ENCODE measurements around the gene KCNQ2. TPM values are rescaled to one million over a fixed set of nuclear protein-coding genes. Genes with fewer than 3 reads are reported as not detected.
A peak's percentile ranks its signal among the peaks of the same experiment; 100 is the strongest.
"Not testable (repeated sequence)": the region's sequence is repeated elsewhere in the genome, so short reads cannot be mapped to it uniquely, and the experiment has no call there.

KCNQ2 gene
- total RNA-seq, 1 donor from 2014 or later: 11.5 TPM

DNA sequence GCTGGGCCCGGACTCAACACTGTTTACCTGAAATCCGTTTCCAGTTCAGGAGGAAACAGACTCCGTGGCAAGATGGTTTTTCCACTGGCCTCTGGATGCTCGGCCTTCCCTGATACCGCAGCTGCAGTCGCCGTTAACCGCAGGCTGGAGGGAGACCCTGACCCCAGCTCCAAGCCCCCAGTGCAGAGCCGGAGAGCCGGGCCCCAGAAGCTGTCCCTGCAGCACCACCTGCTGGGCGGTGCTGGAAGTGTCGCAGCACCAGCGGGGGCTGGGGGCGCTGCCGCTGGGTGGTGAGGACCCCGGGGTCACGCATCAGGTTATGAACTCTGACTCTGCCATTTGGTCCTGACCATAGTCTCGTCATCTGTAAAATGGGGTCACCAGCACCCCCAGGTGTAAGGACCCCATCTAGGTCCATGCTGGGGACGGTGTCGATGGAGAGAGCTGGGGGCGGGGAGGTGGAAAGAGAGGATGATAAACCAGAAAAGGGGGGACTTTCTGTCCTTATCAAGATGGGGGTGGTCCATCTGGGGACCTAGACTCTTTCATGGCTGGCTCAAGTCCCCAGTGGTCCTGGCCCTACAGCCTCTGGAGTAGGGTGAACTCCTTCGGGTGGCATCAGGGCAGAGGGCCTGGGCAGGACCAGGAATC, 90.5 kb downstream of the KCNQ2 start:
- H2AFZ ChIP-seq (ENCODE audit: low read depth, low read length): no peak overlapping the region
- H3K79me2 ChIP-seq (ENCODE audit: insufficient read depth, low read length): no peaks in the 10 kb centered on the region
- no peaks in the 10 kb centered on the region for H3K4me1 ChIP-seq (ENCODE audit: insufficient read depth, low read length)
- FAIRE-seq: no peak
- Mint-ChIP-seq H3K27ac (ENCODE audit: unreplicated experiment) (no peak overlapping the region), H3K9me3 (ENCODE audit: unreplicated experiment) (peaks cover 11% of the 10 kb centered on the region), H3K36me3 (ENCODE audit: low read depth, unreplicated experiment) (peaks cover 2% of the 10 kb centered on the region), H3K4me1 (ENCODE audit: low read depth, unreplicated experiment) (no peaks in the 10 kb centered on the region), H3K4me3 (ENCODE audit: unreplicated experiment) (no peak overlapping the region), H3K27me3 (ENCODE audit: low read depth, unreplicated experiment) (peaks cover 34% of the 10 kb centered on the region)
- DNase-seq (ENCODE audit: low read depth): no peak
- H3K9me3 ChIP-seq (ENCODE audit: insufficient read depth, low read depth, low read length): peaks cover 11% of the 10 kb centered on the region
- no peaks in the 10 kb centered on the region for H4K20me1 ChIP-seq (ENCODE audit: insufficient read depth, low read length)
- peaks cover 13% of the 10 kb centered on the region for H3K27me3 ChIP-seq (ENCODE audit: insufficient read depth, low read length)
- no peak overlapping the region for H3K4me2 ChIP-seq (ENCODE audit: low read length)
- no peak overlapping the region for H3K4me3 ChIP-seq (ENCODE audit: insufficient read depth, low read depth, low read length)
- no peak for TF ChIP-seq EZH2 (IDR thresholded peaks at IDR 0.05; ENCODE audit: insufficient read depth, low read length)
- TF ChIP-seq, protein P1, sequence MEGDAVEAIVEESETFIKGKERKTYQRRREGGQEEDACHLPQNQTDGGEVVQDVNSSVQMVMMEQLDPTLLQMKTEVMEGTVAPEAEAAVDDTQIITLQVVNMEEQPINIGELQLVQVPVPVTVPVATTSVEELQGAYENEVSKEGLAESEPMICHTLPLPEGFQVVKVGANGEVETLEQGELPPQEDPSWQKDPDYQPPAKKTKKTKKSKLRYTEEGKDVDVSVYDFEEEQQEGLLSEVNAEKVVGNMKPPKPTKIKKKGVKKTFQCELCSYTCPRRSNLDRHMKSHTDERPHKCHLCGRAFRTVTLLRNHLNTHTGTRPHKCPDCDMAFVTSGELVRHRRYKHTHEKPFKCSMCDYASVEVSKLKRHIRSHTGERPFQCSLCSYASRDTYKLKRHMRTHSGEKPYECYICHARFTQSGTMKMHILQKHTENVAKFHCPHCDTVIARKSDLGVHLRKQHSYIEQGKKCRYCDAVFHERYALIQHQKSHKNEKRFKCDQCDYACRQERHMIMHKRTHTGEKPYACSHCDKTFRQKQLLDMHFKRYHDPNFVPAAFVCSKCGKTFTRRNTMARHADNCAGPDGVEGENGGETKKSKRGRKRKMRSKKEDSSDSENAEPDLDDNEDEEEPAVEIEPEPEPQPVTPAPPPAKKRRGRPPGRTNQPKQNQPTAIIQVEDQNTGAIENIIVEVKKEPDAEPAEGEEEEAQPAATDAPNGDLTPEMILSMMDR (IDR thresholded peaks at IDR 0.05; ENCODE audit: insufficient read depth, low read depth, low read length): peak; percentile 49
- H3K36me3 ChIP-seq (ENCODE audit: insufficient read depth, low read length): no peaks in the 10 kb centered on the region
- no peak overlapping the region for H3K27ac ChIP-seq (ENCODE audit: low read depth, low read length)
- H3K9ac ChIP-seq (ENCODE audit: low read length): no peak overlapping the region

DNA sequence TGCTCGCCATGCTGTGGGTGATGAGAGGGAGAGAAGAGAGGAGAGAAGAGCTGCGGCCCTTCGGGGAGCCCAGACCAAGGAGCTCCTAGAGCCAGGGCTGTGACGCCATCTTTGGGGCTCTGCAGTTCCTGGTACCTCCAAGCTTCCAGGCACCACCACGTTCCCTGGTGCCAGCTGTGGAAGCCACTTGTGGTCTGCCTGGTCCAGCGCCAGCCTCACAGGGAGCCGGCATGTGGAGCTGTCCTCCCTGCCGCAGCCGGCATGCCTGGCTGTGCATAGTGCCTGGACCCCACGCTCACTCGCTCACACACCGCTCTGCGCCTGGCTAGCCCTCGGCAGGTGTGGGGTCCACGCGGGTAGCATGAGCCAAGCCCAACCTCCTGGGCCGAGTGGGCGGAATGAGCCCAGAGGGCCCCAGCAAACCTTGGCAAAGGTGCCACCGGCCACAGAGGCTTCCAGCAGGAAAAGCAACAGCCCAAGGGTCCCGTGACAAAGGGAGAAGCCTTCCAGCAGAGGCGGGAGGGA, 92.0 kb downstream of the KCNQ2 start:
- Histone ChIP-seq H4K20me1 (ENCODE audit: insufficient read depth, low read length) (no peaks in the 10 kb centered on the region), H3K4me1 (ENCODE audit: insufficient read depth, low read length) (no peaks in the 10 kb centered on the region), H3K4me2 (ENCODE audit: low read length) (no peak overlapping the region), H3K9ac (ENCODE audit: low read length) (no peak overlapping the region), H3K36me3 (ENCODE audit: insufficient read depth, low read length) (no peaks in the 10 kb centered on the region), H3K27ac (ENCODE audit: low read depth, low read length) (no peak overlapping the region), H2AFZ (ENCODE audit: low read depth, low read length) (no peak overlapping the region), H3K27me3 (ENCODE audit: insufficient read depth, low read length) (peaks cover 13% of the 10 kb centered on the region), H3K9me3 (ENCODE audit: insufficient read depth, low read depth, low read length) (no peaks in the 10 kb centered on the region), H3K79me2 (ENCODE audit: insufficient read depth, low read length) (no peaks in the 10 kb centered on the region), H3K4me3 (ENCODE audit: insufficient read depth, low read depth, low read length) (no peak overlapping the region)
- FAIRE-seq (no peak), DNase-seq (ENCODE audit: low read depth) (no peak)
- H3K4me3 Mint-ChIP-seq (ENCODE audit: unreplicated experiment): no peak overlapping the region
- H3K36me3 Mint-ChIP-seq (ENCODE audit: low read depth, unreplicated experiment): peaks cover 1% of the 10 kb centered on the region
- TF ChIP-seq, protein P1 (IDR thresholded peaks at IDR 0.05; ENCODE audit: insufficient read depth, low read depth, low read length): no peak
- TF ChIP-seq EZH2 (IDR thresholded peaks at IDR 0.05; ENCODE audit: insufficient read depth, low read length): no peak
- peaks cover 3% of the 10 kb centered on the region for H3K9me3 Mint-ChIP-seq (ENCODE audit: unreplicated experiment)
- H3K4me1 Mint-ChIP-seq (ENCODE audit: low read depth, unreplicated experiment): no peaks in the 10 kb centered on the region
- no peak overlapping the region for H3K27ac Mint-ChIP-seq (ENCODE audit: unreplicated experiment)
- peaks cover 34% of the 10 kb centered on the region for H3K27me3 Mint-ChIP-seq (ENCODE audit: low read depth, unreplicated experiment)

DNA sequence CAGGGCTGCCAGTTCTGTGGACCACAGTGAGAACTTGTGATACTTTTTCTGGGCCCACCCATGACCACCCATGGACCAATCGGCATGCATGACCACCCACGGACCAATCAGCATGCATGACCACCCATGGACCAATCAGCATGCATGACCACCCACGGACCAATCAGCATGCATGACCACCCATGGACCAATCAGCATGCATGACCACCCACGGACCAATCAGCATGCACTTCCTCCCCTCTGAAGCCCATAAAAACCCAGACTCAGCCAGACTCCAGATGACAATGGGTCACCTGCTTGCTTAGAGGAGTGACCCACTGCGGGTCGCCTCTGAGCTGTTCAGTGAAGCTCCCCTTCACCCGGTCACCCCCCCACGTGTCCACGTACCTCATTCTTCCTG, 92.6 kb downstream of the KCNQ2 start:
- not testable (repeated sequence) for H3K9me3 Mint-ChIP-seq (ENCODE audit: unreplicated experiment); H3K4me3 Mint-ChIP-seq (ENCODE audit: unreplicated experiment); H3K27ac Mint-ChIP-seq (ENCODE audit: unreplicated experiment); H3K9me3 ChIP-seq (ENCODE audit: insufficient read depth, low read depth, low read length); H3K4me3 ChIP-seq (ENCODE audit: insufficient read depth, low read depth, low read length); DNase-seq (ENCODE audit: low read depth); H3K36me3 Mint-ChIP-seq (ENCODE audit: low read depth, unreplicated experiment); H3K4me1 Mint-ChIP-seq (ENCODE audit: low read depth, unreplicated experiment); H3K4me1 ChIP-seq (ENCODE audit: insufficient read depth, low read length); H3K79me2 ChIP-seq (ENCODE audit: insufficient read depth, low read length); H2AFZ ChIP-seq (ENCODE audit: low read depth, low read length); H3K27ac ChIP-seq (ENCODE audit: low read depth, low read length); H3K4me2 ChIP-seq (ENCODE audit: low read length); H4K20me1 ChIP-seq (ENCODE audit: insufficient read depth, low read length); H3K36me3 ChIP-seq (ENCODE audit: insufficient read depth, low read length); H3K9ac ChIP-seq (ENCODE audit: low read length); FAIRE-seq
- peaks cover 34% of the 10 kb centered on the region for H3K27me3 Mint-ChIP-seq (ENCODE audit: low read depth, unreplicated experiment)
- peaks cover 13% of the 10 kb centered on the region for H3K27me3 ChIP-seq (ENCODE audit: insufficient read depth, low read length)
